ENCODE results near the gene FARS2. TPM values are rescaled to one million over a fixed set of nuclear protein-coding genes. Genes with fewer than 3 reads are reported as not detected.

FARS2 gene
- total RNA-seq, 1 experiment from 2014 or later, result 17.8 TPM

- Histone ChIP-seq H3K4me3 (ENCODE audit: low read depth, low read length, poor library complexity, severe bottlenecking) (no peak overlapping the region), H3K36me3 (ENCODE audit: insufficient read depth, low read length, poor library complexity, severe bottlenecking) (no peaks in the 10 kb centered on the region), H3K27me3 (replicated peaks; ENCODE audit: insufficient read depth, low read depth, low read length, poor library complexity) (no peaks in the 10 kb centered on the region), H3K4me1 (ENCODE audit: insufficient read depth, low read length, poor library complexity, severe bottlenecking) (peaks cover 4% of the 10 kb centered on the region), H3K9me3 (ENCODE audit: low read depth, low read length, poor library complexity, severe bottlenecking) (peaks cover 10% of the 10 kb centered on the region), H3K27ac (ENCODE audit: low read depth, low read length, poor library complexity, severe bottlenecking) (no peak overlapping the region)
- ChIA-PET POLR2A (ENCODE audit: low non-redundant PET) (no interaction called here), CTCF (no interaction called here)
- no TSS peak for BruUV-seq (replicated peaks)
- no peak for TF ChIP-seq EZH2 (IDR thresholded peaks at IDR 0.05; ENCODE audit: borderline replicate concordance, low read depth, low read length, poor library complexity, severe bottlenecking)
- TF ChIP-seq, protein P1, sequence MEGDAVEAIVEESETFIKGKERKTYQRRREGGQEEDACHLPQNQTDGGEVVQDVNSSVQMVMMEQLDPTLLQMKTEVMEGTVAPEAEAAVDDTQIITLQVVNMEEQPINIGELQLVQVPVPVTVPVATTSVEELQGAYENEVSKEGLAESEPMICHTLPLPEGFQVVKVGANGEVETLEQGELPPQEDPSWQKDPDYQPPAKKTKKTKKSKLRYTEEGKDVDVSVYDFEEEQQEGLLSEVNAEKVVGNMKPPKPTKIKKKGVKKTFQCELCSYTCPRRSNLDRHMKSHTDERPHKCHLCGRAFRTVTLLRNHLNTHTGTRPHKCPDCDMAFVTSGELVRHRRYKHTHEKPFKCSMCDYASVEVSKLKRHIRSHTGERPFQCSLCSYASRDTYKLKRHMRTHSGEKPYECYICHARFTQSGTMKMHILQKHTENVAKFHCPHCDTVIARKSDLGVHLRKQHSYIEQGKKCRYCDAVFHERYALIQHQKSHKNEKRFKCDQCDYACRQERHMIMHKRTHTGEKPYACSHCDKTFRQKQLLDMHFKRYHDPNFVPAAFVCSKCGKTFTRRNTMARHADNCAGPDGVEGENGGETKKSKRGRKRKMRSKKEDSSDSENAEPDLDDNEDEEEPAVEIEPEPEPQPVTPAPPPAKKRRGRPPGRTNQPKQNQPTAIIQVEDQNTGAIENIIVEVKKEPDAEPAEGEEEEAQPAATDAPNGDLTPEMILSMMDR (conservative IDR thresholded peaks at IDR 0.05; ENCODE audit: low read depth, low read length), result no peak
- DNase-seq (ENCODE audit: low spot score), result no peak
- intact Hi-C loops (cut with micrococcal nuclease; ENCODE audit: unreplicated experiment), result no loop called here
These were observed 201.5 kb downstream of the FARS2 start for GRCh38 chr6:5462856-5463255.

GRCh38 chr6:5463690-5464089, 202.4 kb downstream of the FARS2 start:
- H3K27ac ChIP-seq (ENCODE audit: low read depth, low read length, poor library complexity, severe bottlenecking), result no peak overlapping the region
- H3K4me1 ChIP-seq (ENCODE audit: insufficient read depth, low read length, poor library complexity, severe bottlenecking), result peaks cover 12% of the 10 kb centered on the region
- POLR2A ChIA-PET (ENCODE audit: low non-redundant PET), result no interaction called here
- H3K36me3 ChIP-seq (ENCODE audit: insufficient read depth, low read length, poor library complexity, severe bottlenecking), result no peaks in the 10 kb centered on the region
- H3K9me3 ChIP-seq (ENCODE audit: low read depth, low read length, poor library complexity, severe bottlenecking), result peaks cover 10% of the 10 kb centered on the region
- CTCF ChIA-PET, result interaction anchor here (0.5 kb wide), 1 partner anchor 544 kb away, joined by 13 read pairs; no protein-coding TSS in a partner anchor
- intact Hi-C loops (cut with micrococcal nuclease; ENCODE audit: unreplicated experiment), result no loop called here
- BruUV-seq (replicated peaks), result no TSS peak
- TF ChIP-seq, protein P1 (conservative IDR thresholded peaks at IDR 0.05; ENCODE audit: low read depth, low read length), result no peak
- no peak for TF ChIP-seq EZH2 (IDR thresholded peaks at IDR 0.05; ENCODE audit: borderline replicate concordance, low read depth, low read length, poor library complexity, severe bottlenecking)
- no peak overlapping the region for H3K4me3 ChIP-seq (ENCODE audit: low read depth, low read length, poor library complexity, severe bottlenecking)
- no peaks in the 10 kb centered on the region for H3K27me3 ChIP-seq (replicated peaks; ENCODE audit: insufficient read depth, low read depth, low read length, poor library complexity)
- peak; percentile 9 for DNase-seq (ENCODE audit: low spot score)

DNA sequence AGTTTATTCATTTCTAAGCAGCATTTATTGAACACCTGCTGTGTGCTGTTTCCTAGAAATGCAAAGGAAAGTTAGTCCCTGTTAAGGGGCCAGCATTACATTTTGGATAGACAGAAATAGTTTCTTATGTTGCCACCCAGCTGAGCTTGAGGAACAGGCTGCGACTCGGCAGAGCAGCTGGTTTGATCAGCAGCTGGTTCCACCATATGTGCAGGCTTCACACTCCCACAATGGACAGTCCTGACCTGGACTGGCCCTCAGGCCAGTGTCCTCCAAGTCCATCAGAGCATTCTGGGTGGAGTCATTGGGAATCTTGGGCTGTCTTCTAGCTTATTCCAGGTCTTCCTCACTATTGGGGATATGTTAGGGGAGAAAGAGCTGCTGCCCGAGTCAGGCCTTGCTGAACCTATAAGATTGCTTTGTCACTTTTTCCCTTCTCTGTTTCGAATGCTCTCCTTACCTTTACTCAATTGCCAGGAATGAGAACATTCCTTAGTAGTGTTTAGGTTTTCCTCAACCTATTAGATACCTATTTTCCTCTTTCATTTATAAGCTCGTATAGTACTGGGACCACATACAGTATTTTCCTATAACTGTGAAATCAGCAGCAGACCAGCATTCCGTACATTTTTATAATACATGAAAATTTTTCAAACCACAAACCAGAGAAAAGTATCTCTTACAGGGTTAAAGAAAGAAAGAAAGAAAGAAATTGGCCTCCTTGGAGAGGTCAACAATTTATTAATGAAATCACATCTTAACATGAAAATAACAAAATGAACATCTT, 203.0 kb downstream of the FARS2 start:
- Histone ChIP-seq H3K36me3 (ENCODE audit: insufficient read depth, low read length, poor library complexity, severe bottlenecking) (no peaks in the 10 kb centered on the region), H3K27me3 (replicated peaks; ENCODE audit: insufficient read depth, low read depth, low read length, poor library complexity) (no peaks in the 10 kb centered on the region), H3K27ac (ENCODE audit: low read depth, low read length, poor library complexity, severe bottlenecking) (no peak overlapping the region), H3K9me3 (ENCODE audit: low read depth, low read length, poor library complexity, severe bottlenecking) (peaks cover 10% of the 10 kb centered on the region), H3K4me1 (ENCODE audit: insufficient read depth, low read length, poor library complexity, severe bottlenecking) (peaks cover 18% of the 10 kb centered on the region), H3K4me3 (ENCODE audit: low read depth, low read length, poor library complexity, severe bottlenecking) (no peak overlapping the region)
- ChIA-PET POLR2A (ENCODE audit: low non-redundant PET) (no interaction called here), CTCF (interaction anchor here (0.5 kb wide), 2 partner anchors 461 to 544 kb away, joined by 3 to 13 read pairs; no protein-coding TSS in a partner anchor)
- DNase-seq (ENCODE audit: low spot score), result peak; percentile 7
- TF ChIP-seq, protein P1 (conservative IDR thresholded peaks at IDR 0.05; ENCODE audit: low read depth, low read length), result no peak
- no peak for TF ChIP-seq EZH2 (IDR thresholded peaks at IDR 0.05; ENCODE audit: borderline replicate concordance, low read depth, low read length, poor library complexity, severe bottlenecking)
- intact Hi-C loops (cut with micrococcal nuclease; ENCODE audit: unreplicated experiment), result no loop called here
- no TSS peak for BruUV-seq (replicated peaks)

Measured in A673 (cell line).